ENCODE measurements around the gene OR51G2.
"Not testable (repeated sequence)": the region's sequence is repeated elsewhere in the genome, so short reads cannot be mapped to it uniquely, and the experiment has no call there.

Gene OR51G2

GRCh38 chr11:4919250-4919649, at the start of gene OR51G2:
OR51G2 (minus strand) TSS chr11:4919350; CDS start chr11:4915663, 3,687 bp downstream.
- no peak for DNase-seq

- no peak for DNase-seq
Measured at GRCh38 chr11:4962816-4963215, 43.7 kb upstream of the OR51G2 start.

GRCh38 chr11:4960877-4961276, 41.7 kb upstream of the OR51G2 start:
- no peak for DNase-seq

- no peak for DNase-seq
Measured at GRCh38 chr11:4957396-4957795, 38.2 kb upstream of the OR51G2 start.

- not testable (repeated sequence) for DNase-seq
Measured at GRCh38 chr11:4955613-4956012, 36.5 kb upstream of the OR51G2 start, which contains the start of gene OR51A2. OR51A2 (minus strand) TSS chr11:4955713; CDS start chr11:4955713, 0 bp downstream.

- DNase-seq: no peak
Measured at GRCh38 chr11:4947505-4947904, 28.4 kb upstream of the OR51G2 start, which contains the start of gene OR51A4. OR51A4 (minus strand) TSS chr11:4947605; CDS start chr11:4947100, 505 bp downstream.

- DNase-seq: no peak
Measured at GRCh38 chr11:4936745-4937144, 17.6 kb upstream of the OR51G2 start.

GRCh38 chr11:4932751-4933150, 13.6 kb upstream of the OR51G2 start:
- no peak for DNase-seq

GRCh38 chr11:4926608-4927007, 7.5 kb upstream of the OR51G2 start:
- no peak for DNase-seq

GRCh38 chr11:4924239-4924638, 5.1 kb upstream of the OR51G2 start, which contains the start of gene OR51G1:
OR51G1 (minus strand) TSS chr11:4924339; CDS start chr11:4924339, 0 bp downstream.
- no peak for DNase-seq

GRCh38 chr11:4922304-4922703, 3.2 kb upstream of the OR51G2 start:
- no peak for DNase-seq

GRCh38 chr11:4921796-4922195, 2.6 kb upstream of the OR51G2 start:
- no peak for DNase-seq

GRCh38 chr11:4916581-4916980, 2.6 kb downstream of the OR51G2 start:
- DNase-seq: no peak

GRCh38 chr11:4903484-4903883, 15.7 kb downstream of the OR51G2 start, which contains the start of gene OR51A7:
OR51A7 (plus strand) TSS chr11:4903783; CDS start chr11:4907370, 3,587 bp downstream.
- DNase-seq: no peak

- no peak for DNase-seq
Measured at GRCh38 chr11:4891996-4892640, 27.0 kb downstream of the OR51G2 start.

- DNase-seq: no peak
Measured at GRCh38 chr11:4890279-4890678, 28.9 kb downstream of the OR51G2 start.

- DNase-seq: no peak
Measured at GRCh38 chr11:4887591-4887990, 31.6 kb downstream of the OR51G2 start.

- DNase-seq: no peak
Measured at GRCh38 chr11:4886186-4886585, 33.0 kb downstream of the OR51G2 start.

GRCh38 chr11:4884361-4884760, 34.8 kb downstream of the OR51G2 start:
- DNase-seq: no peak

- DNase-seq: no peak
Measured at GRCh38 chr11:4882543-4882942, 36.6 kb downstream of the OR51G2 start.

- no peak for DNase-seq
Measured at GRCh38 chr11:4881860-4882500, 37.2 kb downstream of the OR51G2 start, which contains the start of gene OR51T1. OR51T1 (plus strand) TSS chr11:4881900; CDS start chr11:4881900, 0 bp downstream.

- no peak for DNase-seq
Measured at GRCh38 chr11:4881188-4881587, 38.0 kb downstream of the OR51G2 start.

- DNase-seq: no peak
Measured at GRCh38 chr11:4865855-4866254, 53.3 kb downstream of the OR51G2 start.
